Embryonic facial prominence (tissue), 1 donor: ENCODE data around the gene KCNS3.

ENCODE experiments used
- DNase-seq: peaks from one replicate; pipeline ENCODE4 v3.0.0-alpha.2; 2016; ENCODE audit errors: extremely low spot score

KCNS3 gene

DNA sequence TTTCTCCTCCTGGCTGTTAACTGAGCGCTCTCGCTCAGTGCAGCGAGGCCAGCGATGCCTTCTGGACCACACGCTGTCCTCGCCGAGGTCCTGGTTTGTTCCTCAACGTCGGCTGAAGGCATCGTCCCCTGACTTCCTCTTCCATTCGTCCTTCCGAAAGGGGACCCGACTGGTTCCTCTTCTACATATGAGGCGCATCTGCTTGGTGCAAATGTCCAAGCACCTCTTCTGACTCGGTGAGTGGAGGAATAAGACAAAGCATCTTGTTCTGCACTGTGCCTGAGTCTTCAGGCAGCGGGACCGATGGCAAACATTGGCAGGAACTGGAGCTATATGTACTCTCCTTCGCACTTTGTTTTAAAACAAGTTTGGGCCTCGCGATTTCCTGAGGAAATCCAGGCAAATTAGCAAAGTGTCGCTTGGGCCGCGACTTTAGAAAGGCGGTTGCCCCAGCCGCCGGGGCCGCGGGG lies 621 bp upstream of the KCNS3 start:
- DNase-seq, result no peak

DNA sequence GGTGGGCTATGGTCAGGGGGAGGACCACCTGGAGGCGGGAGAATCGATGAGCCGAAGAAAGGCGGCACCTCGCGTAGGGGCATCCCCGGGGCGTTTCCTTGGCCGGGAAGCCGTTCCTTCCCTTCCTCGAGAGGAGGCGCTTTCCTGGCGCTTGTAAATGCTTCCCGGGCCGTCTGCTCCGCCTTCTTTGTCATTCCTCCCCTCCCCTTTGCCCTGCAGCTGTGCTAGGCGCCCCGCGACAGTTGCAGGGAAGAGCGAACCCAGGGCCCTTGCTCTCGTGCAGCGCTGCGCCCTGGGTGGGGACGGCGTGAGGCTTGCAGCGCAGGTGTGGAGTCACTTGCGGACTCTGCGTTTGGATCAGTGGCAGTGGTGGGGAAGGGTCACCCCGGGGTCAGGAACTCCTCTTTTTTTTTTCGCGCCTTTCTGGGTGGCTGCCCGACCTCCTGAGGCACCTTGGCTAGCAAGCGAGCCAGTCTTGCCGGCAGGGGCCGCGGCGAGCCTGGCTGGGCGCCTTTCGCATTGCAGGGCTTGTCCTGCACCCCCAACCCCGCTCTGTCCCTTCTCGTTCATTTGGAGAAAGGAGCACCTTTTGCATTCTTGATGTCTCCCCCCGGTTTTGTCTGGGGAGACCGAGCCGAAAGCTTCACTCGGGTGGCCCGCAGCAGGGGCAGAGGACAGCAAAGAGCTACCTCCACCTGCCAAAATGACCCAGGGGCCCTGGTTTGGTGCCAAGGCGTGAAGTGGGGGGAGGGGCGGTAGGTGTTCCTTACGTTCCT lies 858 bp downstream of the KCNS3 start:
- peak; percentile 9 for DNase-seq

DNA sequence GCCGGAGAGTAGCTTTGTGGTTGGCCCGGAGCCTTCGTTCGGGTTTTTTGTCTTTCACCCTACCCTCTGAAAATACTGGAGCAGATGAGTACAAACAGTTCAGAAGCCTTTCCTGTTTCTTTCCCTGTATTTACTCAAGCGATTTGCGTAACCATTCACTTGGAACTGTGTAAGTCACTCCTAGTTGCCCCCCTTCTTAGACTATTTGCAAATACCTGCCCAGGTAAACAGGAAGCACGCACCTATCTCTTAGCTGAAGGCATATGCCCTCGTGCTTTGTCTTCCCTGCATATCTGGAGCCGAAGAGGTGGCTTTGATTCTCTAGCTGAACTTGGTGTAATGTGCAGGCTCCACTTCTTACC lies 1.4 kb downstream of the KCNS3 start:
- DNase-seq, result no peak

DNA sequence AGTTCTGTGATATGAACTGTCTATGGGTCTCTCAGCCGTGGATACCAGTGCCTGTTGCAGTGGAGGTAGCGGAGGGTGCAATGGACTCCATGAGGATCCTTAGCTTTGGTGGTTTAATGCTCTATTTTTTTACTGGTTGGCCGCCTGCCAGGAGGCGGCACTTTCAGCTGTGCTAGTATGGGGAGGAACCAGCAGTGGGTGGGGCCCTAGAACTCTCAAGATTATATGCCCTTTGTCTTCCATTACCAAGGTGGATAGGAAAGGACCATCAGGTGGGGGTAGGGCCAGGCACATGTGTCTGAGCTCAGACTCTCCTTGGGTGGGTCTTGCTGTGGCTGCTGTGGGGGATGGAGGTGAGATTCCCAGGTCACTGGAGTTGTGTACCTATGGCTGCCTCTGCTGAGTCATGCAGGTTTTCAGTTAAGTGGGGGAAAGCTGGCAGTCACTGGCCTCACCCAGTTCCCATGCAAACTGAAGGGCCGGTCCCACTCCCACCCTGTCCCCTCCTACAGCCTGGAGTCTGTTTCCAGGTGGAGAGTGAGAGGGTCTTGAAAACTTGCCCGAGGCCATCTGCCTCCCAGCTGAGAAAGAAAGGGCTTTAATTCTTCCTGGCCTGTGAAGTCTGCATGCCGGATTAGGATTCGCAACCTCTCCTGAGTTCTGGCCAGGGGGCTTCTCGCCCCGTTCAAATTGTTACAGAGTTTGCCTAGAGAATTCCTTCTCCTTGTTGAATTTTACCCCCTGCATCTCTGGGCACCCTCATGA lies 14.5 kb downstream of the KCNS3 start:
- DNase-seq, result no peak

DNA sequence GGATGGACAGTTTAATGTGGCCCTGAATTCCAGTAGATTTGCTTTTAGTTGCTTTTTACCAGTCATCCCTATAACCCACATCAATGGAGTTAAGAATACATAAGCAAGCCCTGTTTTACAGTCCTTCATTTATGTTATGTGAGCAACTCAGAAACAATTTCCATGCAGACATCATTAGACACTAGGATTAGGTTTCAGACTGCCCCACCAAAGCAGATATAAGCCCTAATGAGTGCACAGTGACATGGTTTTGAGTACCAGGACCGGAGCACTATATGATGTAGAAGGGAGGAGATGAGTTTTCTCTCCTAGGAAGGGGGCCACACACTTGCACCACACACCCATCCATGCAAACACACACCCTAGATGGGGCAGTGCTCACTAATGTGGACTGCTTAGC lies 15.5 kb downstream of the KCNS3 start:
- no peak for DNase-seq

DNA sequence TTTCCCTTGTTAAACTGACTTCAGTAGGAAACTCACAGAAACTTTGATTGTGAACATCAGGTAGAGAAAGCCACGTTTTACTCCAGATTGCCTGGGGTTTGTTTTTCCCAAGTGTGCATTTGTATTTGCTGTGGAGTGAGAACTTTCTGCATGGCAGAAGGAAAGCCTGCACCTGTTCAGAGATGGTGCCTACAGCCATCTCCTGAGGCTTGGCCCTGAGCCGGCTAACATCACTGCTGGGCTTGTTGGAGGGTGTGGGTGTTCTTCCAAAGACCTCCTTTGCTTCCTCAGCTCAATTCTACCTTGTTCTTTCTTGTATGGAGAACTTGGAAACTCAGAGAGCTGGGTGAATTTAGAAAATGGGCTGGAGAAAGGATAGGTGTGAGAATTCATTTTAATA lies 16.1 kb downstream of the KCNS3 start:
- no peak for DNase-seq

DNA sequence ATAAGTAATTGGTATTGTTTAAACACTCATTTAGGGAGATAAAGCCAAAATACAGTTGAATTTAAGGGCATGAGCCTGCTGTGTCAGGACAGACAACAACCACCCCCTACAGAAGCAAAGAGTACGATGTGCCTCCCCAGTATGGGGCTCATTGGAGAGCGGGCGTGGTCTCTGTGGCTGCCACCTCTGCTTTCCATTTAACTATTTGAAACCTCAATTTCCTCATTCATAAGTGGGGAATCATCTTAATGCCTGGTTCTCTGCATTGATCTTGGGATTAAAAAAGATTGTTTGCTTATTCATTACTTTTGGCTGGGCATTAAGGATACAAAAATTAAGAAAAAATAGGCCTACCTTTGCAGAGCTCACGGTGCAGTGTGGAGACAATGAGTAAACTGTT lies 21.4 kb downstream of the KCNS3 start:
- no peak for DNase-seq

DNA sequence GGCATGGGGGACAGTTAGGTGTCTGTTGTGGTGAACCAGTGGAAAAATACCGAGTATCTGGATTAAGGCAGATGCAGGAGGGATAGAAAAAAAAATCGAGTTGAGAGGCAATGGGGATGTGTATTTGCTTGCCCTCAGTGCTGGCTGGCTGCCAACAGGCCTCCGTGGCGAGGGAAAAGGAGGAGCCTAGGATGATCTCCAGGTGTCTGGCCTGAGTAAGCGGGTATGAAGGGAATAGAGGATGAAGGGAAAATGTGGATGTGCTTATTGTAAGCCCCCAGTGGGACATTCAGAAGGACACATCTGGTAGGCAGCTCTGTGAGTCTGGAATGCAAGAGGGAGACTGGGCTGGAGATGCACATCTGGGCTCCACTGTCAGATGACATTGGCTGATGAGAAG lies 22.8 kb downstream of the KCNS3 start:
- DNase-seq, result no peak

DNA sequence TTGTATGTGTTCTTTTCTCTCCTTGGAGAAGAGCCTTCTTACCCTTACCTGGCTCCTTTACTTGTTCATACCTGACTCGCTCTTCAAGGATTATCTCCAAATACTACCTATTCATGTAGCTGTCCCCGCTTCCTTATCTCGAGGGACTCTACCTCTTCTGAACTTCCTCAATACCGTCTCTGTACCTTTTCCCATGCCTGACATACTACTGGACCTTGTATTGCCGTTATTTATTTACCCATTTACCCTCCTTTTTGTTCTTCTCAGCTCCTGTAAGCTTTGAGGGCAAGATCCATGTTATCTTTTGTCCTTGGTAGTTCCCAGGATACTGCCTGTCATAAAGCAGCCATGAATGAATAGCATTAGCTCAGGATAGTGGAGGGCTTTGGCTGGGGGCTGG lies 32.5 kb downstream of the KCNS3 start:
- DNase-seq, result no peak

DNA sequence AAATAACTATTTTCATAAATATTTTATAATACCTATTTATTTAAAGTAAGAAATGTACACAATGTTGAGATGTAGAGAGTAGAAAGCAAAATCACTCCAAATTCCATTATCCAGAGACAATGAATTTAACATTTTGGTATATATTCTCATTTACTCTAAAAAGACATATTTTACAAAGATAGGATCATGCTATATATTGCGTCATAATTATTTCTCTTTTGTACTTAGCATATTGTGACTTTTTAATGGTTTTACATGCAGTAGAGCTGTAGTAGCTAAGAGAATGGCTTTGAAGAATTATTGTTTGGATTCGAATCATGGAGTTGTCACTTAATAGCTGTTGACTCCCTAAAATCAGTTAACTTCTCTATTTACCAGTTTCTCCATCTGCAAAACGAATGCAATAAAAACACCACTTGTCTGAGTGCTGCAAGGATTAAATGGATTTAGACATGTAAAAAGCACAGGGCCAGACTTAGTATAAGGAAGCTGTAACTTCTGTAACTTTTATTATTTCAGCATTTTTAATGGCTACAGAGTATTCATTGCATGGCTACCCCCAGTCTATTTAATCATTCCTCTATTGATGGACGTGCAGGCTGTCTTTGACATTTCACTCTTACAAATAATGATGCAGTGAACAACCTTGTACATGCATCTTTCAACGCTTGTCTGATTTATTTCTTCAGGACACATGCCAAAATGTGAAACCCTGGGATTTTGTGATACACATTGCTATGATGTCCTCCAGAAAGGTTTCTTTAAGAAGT lies 33.2 kb downstream of the KCNS3 start:
- DNase-seq, result no peak

DNA sequence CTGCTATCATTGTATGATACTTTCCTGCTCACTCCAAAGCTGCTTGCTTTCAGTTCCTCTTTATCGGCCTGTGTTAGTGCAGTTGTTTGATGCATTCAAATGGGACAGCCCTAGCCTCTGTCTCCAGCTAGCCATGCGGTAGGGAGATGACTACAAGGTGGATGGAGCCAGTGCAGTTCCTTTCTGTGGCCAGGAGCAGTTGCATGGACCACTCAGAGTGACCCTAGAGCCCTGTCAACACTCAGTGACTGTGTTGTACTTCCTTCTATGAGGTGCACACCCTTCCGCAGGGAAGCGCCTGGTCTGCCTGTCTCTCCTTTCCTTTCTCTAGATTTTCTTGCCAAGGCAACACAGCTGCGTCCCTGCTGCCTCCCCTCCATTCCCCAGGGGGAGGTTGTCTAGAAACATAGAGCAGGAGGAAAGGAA lies 33.8 kb downstream of the KCNS3 start:
- no peak for DNase-seq

DNA sequence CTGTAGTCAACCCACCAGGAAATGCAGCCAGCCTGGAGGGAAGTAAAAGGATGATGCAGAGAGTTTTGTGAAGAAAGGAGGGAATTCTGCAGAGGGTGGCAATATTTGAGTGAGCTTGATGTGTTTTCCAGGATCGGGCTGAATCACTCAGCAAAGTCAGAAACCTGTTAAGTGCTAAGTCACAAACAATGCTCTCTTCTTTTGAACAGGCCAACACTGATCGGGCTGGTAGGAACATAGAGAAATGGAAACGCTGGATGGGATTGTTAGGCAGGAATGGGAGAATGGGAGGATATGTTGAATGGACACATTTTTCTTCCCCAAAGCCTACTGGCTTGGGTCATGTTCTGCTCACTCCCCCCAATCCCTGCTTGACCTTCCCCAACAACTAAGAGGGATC lies 36.6 kb downstream of the KCNS3 start:
- no peak for DNase-seq

DNA sequence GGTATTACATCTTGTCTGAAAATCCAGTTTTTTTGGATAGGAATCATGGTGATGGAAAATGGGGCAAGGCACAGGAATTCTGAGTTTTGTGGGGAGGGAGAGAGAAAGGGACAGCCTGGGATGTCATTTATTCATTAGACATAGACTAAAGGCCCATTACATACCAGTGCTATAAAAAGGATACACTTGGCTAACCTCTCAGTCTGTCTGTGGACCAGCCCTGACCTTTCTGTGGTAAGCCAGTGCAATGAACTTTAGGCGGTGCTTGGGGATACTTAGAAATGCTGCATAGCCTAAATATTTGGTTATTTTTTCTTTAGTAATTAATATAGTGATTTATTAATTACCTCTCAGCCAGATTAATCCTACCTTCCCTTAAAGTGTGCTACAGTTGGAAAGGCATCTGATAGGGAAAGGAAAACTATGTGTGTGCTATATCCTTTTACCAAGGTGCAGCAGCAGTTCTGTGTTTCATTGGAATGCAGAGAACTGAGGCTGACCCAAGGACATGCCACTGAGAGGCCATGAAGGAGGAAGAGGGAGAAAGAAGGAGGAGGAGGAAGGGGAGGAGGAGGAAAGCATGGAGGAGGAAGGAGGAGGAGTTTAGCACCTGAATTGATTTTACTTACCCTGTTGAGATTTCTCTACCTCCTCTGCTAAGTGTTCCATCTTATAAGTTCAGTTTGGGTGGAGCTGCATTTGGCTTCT lies 37.5 kb downstream of the KCNS3 start:
- DNase-seq, result no peak

DNA sequence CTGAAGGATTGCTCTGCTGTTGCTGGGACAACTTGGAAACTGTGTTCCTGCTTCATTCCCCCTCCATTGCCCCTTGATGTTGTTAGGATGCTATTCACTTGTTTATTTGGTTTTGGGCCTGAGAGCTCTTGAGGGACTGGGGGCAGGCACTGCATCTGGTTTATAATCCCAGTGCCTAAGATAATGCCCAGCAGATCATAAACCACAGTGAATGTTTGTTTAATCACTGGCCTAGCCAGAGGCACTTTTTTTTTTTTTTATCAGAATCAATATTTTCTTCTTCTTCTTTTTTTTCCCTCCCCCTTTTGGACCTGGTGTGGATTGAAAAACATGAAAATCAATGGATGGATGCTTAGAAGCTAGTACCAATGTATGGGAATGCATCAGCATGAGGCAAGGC lies 38.1 kb downstream of the KCNS3 start:
- no peak for DNase-seq

DNA sequence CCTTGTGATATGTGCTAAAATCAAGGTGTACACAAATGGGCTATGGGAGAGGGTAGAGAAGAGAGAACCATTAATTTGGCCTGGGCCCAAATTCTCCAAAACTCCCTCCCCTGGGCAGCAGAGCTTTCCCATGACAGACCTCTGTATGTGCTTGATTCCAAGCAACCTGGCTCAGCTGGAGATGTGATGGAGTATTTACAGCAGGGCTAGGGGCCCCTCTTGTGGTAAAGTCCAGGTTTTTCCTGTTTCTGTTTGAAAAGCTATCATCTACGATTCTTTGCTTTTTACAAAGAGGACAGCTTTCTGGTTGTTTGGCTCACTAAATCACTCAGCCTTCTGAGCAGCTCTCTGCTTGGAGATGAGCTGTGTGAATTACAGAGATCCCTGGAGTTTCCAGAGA lies 40.3 kb downstream of the KCNS3 start:
- DNase-seq, result no peak

DNA sequence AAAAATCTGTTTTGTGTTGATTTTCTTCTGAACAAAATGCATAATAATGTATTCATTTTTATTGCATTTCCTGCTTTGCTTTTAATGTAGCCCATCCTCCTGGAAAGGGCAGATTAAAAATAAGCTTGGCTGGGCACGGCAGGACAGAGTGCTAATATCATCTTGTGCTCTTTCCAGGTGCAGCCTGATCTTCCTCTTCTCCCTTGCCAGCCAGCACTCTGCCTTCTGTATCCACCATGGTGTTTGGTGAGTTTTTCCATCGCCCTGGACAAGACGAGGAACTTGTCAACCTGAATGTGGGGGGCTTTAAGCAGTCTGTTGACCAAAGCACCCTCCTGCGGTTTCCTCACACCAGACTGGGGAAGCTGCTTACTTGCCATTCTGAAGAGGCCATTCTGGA lies 52.3 kb downstream of the KCNS3 start:
- DNase-seq, result no peak

DNA sequence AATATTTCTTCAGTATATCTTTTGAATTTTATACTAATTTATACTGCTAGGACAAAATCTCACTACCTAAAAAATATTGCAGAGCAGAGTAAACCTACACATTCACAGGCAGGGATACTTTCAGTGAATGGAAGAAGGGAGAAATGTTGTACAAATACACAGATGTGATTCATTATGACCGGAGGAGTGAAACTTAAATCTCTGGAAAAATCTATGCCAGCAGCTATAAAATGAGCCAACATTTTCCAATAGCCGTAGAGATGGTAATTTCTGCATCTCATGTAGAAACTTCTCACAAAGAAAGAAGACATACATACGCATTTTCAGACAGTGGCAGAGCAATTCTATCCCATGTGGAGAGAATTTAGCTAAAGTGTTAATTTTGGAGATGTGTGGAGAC lies 54.8 kb downstream of the KCNS3 start:
- DNase-seq, result peak; percentile 43

DNA sequence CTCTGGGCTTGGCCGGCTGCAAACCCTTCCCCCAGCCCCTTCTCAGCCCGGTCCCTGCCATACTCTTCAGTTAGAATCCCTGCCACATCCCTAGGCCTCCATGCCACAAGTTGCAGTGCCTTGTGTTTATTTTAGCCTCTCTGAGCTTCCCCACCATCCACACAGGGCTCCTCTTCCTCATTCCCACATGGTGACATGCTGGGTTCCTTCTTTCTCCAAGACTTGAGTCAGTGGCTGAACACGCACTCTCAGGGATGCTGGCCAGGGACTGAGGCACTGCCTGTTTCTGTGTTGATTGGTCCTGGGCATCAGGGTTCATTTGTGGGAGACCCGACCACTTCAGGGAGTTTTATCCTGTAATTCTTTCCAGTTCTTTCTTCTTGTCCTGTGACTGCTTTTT lies 56.3 kb downstream of the KCNS3 start:
- no peak for DNase-seq

DNA sequence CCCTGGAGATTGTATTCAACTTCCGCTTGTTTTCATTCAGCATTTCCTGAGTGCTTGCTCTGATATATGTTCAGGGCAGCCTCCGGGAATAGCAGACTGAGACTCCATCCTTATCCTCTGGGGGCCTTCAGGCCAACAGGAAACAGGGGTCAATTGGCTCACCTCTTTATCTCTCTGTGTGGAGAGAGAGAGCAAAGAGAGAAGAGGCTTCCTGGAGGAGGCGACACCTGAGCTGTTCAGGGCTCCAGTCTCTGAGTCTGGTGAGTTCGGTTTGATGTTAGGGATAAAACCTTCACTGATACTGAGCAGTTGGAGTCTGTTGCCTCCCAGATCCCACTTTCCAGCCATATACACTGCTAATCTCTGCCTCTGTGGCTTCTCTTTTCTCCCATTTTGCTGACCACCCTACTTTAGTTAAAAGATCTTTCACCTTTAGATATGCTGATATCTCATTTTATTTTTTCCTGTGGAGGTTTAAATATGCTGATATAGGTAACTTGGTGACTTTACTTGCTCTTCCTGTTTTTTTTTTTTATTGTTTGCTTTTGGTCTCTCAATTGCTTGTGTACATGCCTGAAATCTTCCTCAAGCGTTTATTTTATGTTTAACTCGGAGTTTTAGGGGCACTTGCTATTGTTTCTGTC lies 56.9 kb downstream of the KCNS3 start:
- no peak for DNase-seq

DNA sequence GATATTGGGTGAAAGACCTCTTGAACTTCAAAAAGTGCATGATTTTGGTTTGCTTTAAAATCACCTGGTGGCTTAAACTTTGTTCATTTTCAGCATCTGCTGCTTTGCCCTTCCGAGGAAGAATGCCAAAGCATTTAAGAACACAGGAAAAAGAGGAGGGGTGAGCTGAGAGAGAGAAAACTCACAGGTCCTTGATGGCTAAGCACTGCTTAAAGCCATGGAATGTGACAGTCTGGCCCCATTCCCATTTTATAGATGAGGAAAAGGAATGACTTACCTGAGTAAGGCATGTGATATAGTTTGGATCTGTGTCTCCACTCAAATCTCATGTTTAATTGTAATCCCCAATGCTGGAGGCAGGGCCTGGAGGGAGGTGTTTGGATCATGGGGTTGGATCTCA lies 58.1 kb downstream of the KCNS3 start:
- DNase-seq, result no peak

DNA sequence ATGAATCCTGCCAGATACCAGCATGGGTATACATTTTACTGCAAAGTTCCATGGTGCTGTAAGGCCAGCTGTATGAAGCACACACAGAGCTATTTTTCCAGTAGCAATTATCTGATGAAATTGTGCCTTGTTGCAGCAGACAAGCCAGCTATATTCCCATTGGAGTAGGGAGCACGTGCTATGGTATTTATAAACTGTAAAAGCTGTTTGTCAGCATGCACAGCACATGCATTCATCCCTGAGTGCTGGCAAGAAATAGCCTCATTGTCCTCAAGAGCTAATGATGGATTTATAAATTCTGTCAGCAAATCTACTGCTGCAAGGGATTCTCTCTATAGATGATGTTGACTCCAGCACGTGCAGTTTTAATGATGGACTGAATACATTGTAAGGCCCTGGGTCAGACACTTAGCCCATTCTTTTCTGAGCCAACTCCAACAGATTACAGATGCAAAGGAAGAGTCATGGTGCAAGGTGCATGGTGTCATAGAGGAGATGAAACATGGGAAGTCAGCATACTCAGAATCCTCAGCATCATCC lies 61.7 kb downstream of the KCNS3 start:
- DNase-seq, result no peak
